K562 (cell line): ENCODE data around the gene SHLD2. TPM values are rescaled to one million over a fixed set of nuclear protein-coding genes. Genes with fewer than 3 reads are reported as not detected.
"Not testable (repeated sequence)": the region's sequence is repeated elsewhere in the genome, so short reads cannot be mapped to it uniquely, and the experiment has no call there.

Experiments
- ATAC-seq: fragments of 200-7000 bp; cut with Tn5 transposase; 3 replicates; pipeline ENCODE4 v1.9.1; 2020; ENCODE audit warnings: moderate library complexity
- BruUV-seq: library from RNA; stranded (reverse); fragments of 400-500 nt; replicated peaks from 2 replicates; lab custom pipeline; 2021; lab: Mats Ljungman, UMichigan
- CTCF ChIA-PET: fragments of 300-600 bp; formaldehyde crosslinking; extraction: SDS; loops from one replicate; lab custom pipeline; 2021; ENCODE audit warnings: low intra/inter-chr PET ratio; lab: Yijun Ruan, JAX
- POLR2A ChIA-PET: fragments of 300-600, 350-650 bp; sonication (Branson Sonifier 250); formaldehyde crosslinking; extraction: SDS; loops from one replicate; lab custom pipeline; 2021; ENCODE audit warnings: antibody characterized with exemption, inconsistent platforms; lab: Yijun Ruan, JAX
- DNase-seq, 4 experiments: peaks; one replicate each; pipeline versions ENCODE4 v3.0.0 to v3.0.0-alpha.2; 2011 to 2018; ENCODE audit warnings: low spot score in 3 of 4, mixed read lengths in 3 of 4; ENCODE audit errors: extremely low read depth in 1 of 4
- FAIRE-seq: peaks from 2 replicates; lab custom pipeline; 2011; peaks lifted over from hg19 to GRCh38; lab: Jason Lieb, UNC
- H2AFZ ChIP-seq: 2 replicates; pipeline ENCODE4 v1.6.0; 2011; ENCODE audit warnings: low read depth, low read length, control low read depth, inconsistent platforms
- H3K27ac ChIP-seq: fragments of 200-600 bp; 3 replicates; pipeline ENCODE4 v1.8.0; 2011; ENCODE audit warnings: low read depth, mild to moderate bottlenecking, control low read depth, inconsistent platforms, low read length, moderate library complexity, mixed read lengths; ENCODE audit errors: extremely low read depth
- H3K27me3 ChIP-seq, 2 experiments: fragments of 300-600 bp in 1 of 2; 2 replicates in 1 of 2; 3 replicates in 1 of 2; pipeline versions ENCODE4 v1.6.0 to v1.8.0; 2011; ENCODE audit warnings: inconsistent platforms in 2 of 2, low read length in 2 of 2, mild to moderate bottlenecking in 1 of 2, mixed read lengths in 1 of 2, moderate library complexity in 1 of 2; ENCODE audit not compliant: control insufficient read depth in 2 of 2, insufficient read depth in 2 of 2
- H3K36me3 ChIP-seq: fragments of 300-600 bp; 3 replicates; pipeline ENCODE4 v1.8.0; 2011; ENCODE audit warnings: mild to moderate bottlenecking, low read length, inconsistent platforms; ENCODE audit not compliant: control insufficient read depth, insufficient read depth
- H3K4me1 ChIP-seq, 2 experiments: fragments of 200-600 bp in 1 of 2; replicated peaks in 1 of 2; 2 replicates in 1 of 2; 3 replicates in 1 of 2; pipeline versions ENCODE4 v1.5.1 to v1.8.0; 2011; ENCODE audit warnings: inconsistent platforms in 2 of 2, low read length in 2 of 2, mild to moderate bottlenecking in 1 of 2, mixed read lengths in 1 of 2, moderate library complexity in 1 of 2; ENCODE audit not compliant: control insufficient read depth in 2 of 2, insufficient read depth in 2 of 2
- H3K4me2 ChIP-seq: 2 replicates; pipeline ENCODE4 v1.6.1; 2011; ENCODE audit warnings: low read length, control low read depth, inconsistent platforms, mixed read lengths; ENCODE audit not compliant: insufficient read depth
- H3K4me3 ChIP-seq: fragments of 200-600 bp; sonication (generic), shearing (Covaris generic); 2 replicates; pipeline ENCODE4 v1.5.1; 2016; ENCODE audit warnings: control low read depth, inconsistent platforms
- H3K79me2 ChIP-seq: fragments of 200-600 bp; 3 replicates; pipeline ENCODE4 v1.8.0; 2011; ENCODE audit warnings: low read length, inconsistent platforms; ENCODE audit not compliant: control insufficient read depth, insufficient read depth
- H3K9ac ChIP-seq, 2 experiments: 2 replicates each; pipeline versions ENCODE4 v1.6.0 to v1.6.1; 2011; ENCODE audit warnings: low read depth in 2 of 2, low read length in 2 of 2, control low read depth in 1 of 2, inconsistent platforms in 1 of 2, mild to moderate bottlenecking in 1 of 2, mixed read lengths in 1 of 2; ENCODE audit not compliant: insufficient read depth in 1 of 2
- H3K9me1 ChIP-seq: one replicate; pipeline ENCODE4 v1.6.0; 2011; ENCODE audit warnings: inconsistent platforms, mild to moderate bottlenecking, low read length, moderate library complexity; ENCODE audit not compliant: control insufficient read depth, insufficient read depth
- H3K9me3 ChIP-seq: replicated peaks from 2 replicates; pipeline ENCODE4 v1.5.1; 2011; ENCODE audit warnings: low read depth, low read length, inconsistent platforms; ENCODE audit not compliant: control insufficient read depth, insufficient read depth
- H4K20me1 ChIP-seq: replicated peaks from 2 replicates; pipeline ENCODE4 v1.6.1; 2011; ENCODE audit warnings: low read length, inconsistent platforms, mixed read lengths; ENCODE audit not compliant: control insufficient read depth, insufficient read depth
- WGBS: fragments of 100-300 bp; shearing (Covaris generic); methylation state at CpG from one replicate; pipeline ENCODE4 v1.1.6; 2016; ENCODE audit warnings: low coverage, mixed read lengths; ENCODE audit not compliant: insufficient coverage; ENCODE audit errors: missing lambda C conversion rate; 5-methylcytosine and 5-hydroxymethylcytosine counted together
- in situ Hi-C: fragments of 300-500 bp; cut with MboI; formaldehyde crosslinking; loops from 4 replicates; pipeline ENCODE4 v1.15.0; 2018; ENCODE audit warnings: inconsistent platforms, mixed read lengths
- intact Hi-C: fragments of 100-400 bp; cut with micrococcal nuclease; formaldehyde crosslinking; loops from 2 replicates; pipeline ENCODE4 v1.14.2; 2022
- polyA plus RNA-seq, 8 experiments: library from polyadenylated mRNA; depleted of rRNA in 4 of 8; stranded (reverse) in 5 of 8; unstranded in 3 of 8; fragments of >200 nt; fragmentation: Nextera tagmentation in 2 of 8; fragmentation: Illumina TruSeq in 1 of 8; extraction: Ambion mirVana in 2 of 8; extraction: Trizol in 1 of 8; gene quantifications; 2 replicates each; pipeline versions ENCODE4 v1.2.1 to v1.2.3, GENCODE V29; 2011 to 2014; ENCODE audit warnings: inconsistent platforms in 1 of 8, missing spikeins in 1 of 8
- total RNA-seq, 7 experiments: library from RNA; depleted of rRNA in 6 of 7; stranded (reverse); fragments of >200 nt in 6 of 7; fragmentation: Illumina TruSeq in 2 of 7; extraction: Trizol in 2 of 7; gene quantifications; 2 replicates each; pipeline versions ENCODE4 v1.2.1 to v1.2.3, GENCODE V29; 2011 to 2021; ENCODE audit warnings: low replicate concordance in 1 of 7

SHLD2 gene
- total and polyA plus RNA-seq, 9 of the 15 experiments (the other 6 are each of a cell fraction or from before 2014, with no cell fraction given) = 21.6 to 51.2 (median 39.4) TPM

GRCh38 chr10:87222789-87223188, 127.8 kb downstream of the SHLD2 start:
- in situ Hi-C loops, DNase-seq, H3K4me1 ChIP-seq, intact Hi-C loops, H3K9me1 ChIP-seq, H2AFZ ChIP-seq, ATAC-seq, CTCF ChIA-PET, POLR2A ChIA-PET, H3K4me2 ChIP-seq, H3K27ac ChIP-seq, BruUV-seq, H3K4me3 ChIP-seq, H4K20me1 ChIP-seq, H3K9me3 ChIP-seq, H3K79me2 ChIP-seq, FAIRE-seq, H3K36me3 ChIP-seq, H3K27me3 ChIP-seq, H3K9ac ChIP-seq: not testable (repeated sequence)
- WGBS = 96% methylated on average over 5 of the region's 30 CpGs

GRCh38 chr10:87225148-87225547, 130.1 kb downstream of the SHLD2 start, which contains the start of gene NUTM2A:
NUTM2A (plus strand) TSS chr10:87225448; CDS start chr10:87225831, 383 bp downstream.
- H3K9ac ChIP-seq, H3K27ac ChIP-seq, CTCF ChIA-PET, H2AFZ ChIP-seq, H3K9me1 ChIP-seq, H3K4me3 ChIP-seq, DNase-seq, ATAC-seq, in situ Hi-C loops, H3K9me3 ChIP-seq, H4K20me1 ChIP-seq, FAIRE-seq, intact Hi-C loops, H3K4me2 ChIP-seq, H3K36me3 ChIP-seq, H3K27me3 ChIP-seq, BruUV-seq, H3K4me1 ChIP-seq, H3K79me2 ChIP-seq, POLR2A ChIA-PET: not testable (repeated sequence)
- WGBS = no CpG with 5 or more reads among the region's 3 CpGs

DNA sequence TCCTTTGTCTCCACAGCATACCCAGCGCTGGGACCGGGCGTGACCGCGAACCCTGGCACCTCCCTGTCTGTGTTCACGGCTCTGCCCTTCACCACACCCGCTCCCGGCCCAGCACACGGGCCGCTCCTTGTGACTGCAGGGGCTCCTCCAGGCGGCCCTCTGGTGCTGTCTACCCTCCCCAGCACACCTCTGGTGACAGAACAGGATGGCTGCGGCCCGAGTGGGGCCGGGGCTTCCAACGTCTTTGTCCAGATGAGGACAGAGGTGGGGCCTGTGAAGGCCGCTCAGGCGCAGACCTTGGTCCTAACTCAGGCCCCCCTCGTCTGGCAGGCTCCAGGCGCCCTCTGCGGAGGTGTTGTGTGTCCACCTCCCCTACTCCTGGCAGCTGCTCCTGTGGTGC, 133.2 kb downstream of the SHLD2 start:
- H2AFZ ChIP-seq, H3K9ac ChIP-seq, in situ Hi-C loops, BruUV-seq, H3K4me1 ChIP-seq, DNase-seq, H3K79me2 ChIP-seq, H3K9me3 ChIP-seq, H4K20me1 ChIP-seq, ATAC-seq, FAIRE-seq, H3K9me1 ChIP-seq, H3K4me3 ChIP-seq, H3K27me3 ChIP-seq, H3K36me3 ChIP-seq, H3K27ac ChIP-seq, H3K4me2 ChIP-seq, intact Hi-C loops, CTCF ChIA-PET, POLR2A ChIA-PET: not testable (repeated sequence)
- WGBS = 60% methylated on average over 2 of the region's 20 CpGs

DNA sequence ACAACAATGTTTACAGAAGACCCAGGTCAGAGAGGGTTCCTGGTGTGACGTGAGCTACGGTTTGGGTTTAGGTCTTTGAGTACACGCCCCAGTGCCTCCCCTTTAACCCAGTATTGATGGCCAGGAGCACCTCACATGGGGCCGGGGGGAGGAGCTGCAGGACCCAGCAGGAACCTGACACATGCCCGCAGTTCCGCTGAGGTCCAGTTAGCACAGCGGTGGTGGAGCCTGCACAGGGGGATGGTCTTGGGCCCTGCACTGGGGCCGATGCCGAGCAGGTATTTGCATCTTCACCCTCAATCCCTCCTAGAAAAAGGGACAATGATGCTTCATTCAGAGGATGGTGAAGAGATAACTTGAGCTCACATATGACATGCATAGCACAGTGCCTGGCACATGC, 134.2 kb downstream of the SHLD2 start:
- H3K9me1 ChIP-seq, H3K4me3 ChIP-seq, DNase-seq, intact Hi-C loops, CTCF ChIA-PET, H3K9ac ChIP-seq, H3K9me3 ChIP-seq, H3K79me2 ChIP-seq, POLR2A ChIA-PET, H4K20me1 ChIP-seq, H3K27ac ChIP-seq, BruUV-seq, H3K4me2 ChIP-seq, H3K27me3 ChIP-seq, H3K4me1 ChIP-seq, H2AFZ ChIP-seq, FAIRE-seq, in situ Hi-C loops, H3K36me3 ChIP-seq, ATAC-seq: not testable (repeated sequence)
- 92% methylated on average over 8 of the region's 9 CpGs for WGBS
